ENCODE data around the gene ADGRA3.

DNA sequence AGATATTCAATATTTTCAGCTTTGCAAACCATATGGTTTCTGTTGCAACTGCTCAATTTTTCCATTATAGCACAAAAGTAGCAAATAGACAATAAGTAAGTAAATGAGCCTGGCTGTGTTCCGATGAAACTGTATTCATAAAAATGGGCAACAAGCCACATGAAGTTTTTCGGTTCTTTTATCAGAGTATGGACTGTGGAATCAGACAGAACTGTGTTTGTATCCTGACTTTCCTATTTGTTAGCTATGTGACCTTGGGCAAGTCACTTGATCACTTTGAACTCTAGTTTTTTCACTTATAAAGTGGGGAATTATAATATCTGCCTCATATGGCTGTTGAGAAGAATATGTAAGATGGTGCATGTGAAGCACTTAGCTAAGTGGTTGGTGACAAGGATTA is 23.4 kb upstream of the ADGRA3 start:
- TF ChIP-seq USF1 (IDR thresholded peaks at IDR 0.05) = no peak
- no peak for TF ChIP-seq FOXM1 (IDR thresholded peaks at IDR 0.05; ENCODE audit: borderline replicate concordance, low read depth)
- TF ChIP-seq TCF12 (IDR thresholded peaks at IDR 0.05; ENCODE audit: low read depth) = no peak
- no peak for TF ChIP-seq EP300 (IDR thresholded peaks at IDR 0.05; ENCODE audit: borderline replicate concordance)

Measured in Ishikawa (cell line).